NCI-H1436 treated with DMSO at 0.1 percent for 48 hours (cell line): ENCODE data around the gene PDK2.

Experiments used
- DNase-seq: peaks from one replicate; lab custom pipeline; 2025; lab: John Stamatoyannopoulos, UW

The PDK2 gene

DNA sequence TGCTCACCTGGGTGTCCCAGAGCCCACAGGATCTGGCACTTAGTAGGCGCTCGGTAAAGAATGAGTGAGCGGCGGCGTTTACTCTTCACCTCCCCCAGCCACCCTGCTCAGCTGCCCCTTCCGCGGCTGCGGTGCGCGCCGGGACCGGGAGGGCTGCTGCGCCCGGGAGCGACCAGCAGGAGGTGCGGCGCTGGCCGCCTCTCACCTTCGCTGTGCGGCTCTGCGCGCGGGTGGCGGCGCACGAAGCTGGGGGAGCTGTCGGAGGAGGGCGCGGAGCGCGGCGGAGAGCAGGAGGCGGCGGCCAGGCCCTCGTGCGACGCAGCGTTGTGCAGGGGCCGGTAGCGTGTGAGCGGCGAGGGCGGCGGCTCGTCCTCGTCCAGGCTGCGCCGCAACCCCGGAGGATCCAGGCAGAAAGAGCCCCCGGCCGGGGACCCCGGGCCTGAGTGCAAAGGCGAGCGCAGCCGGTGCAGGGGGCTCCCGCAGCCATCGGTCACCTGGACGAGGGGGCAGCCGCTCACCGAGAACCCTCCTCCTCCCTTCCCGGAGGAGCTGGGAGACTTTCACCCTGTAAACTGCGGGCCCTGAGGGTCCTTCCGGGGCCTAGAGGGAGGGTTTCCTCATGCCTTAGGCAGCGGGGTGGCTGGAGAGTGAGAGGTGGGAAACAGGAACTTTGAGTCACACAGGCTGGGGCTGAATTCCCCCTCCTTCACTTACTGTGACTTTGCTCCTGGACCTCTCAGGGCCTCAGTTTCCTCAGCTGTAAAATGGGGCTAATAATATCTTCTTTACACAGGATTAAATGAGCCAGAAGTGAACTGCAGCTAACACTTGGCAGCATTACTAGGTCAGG lies 22.3 kb downstream of the PDK2 start:
- no peak for DNase-seq

DNA sequence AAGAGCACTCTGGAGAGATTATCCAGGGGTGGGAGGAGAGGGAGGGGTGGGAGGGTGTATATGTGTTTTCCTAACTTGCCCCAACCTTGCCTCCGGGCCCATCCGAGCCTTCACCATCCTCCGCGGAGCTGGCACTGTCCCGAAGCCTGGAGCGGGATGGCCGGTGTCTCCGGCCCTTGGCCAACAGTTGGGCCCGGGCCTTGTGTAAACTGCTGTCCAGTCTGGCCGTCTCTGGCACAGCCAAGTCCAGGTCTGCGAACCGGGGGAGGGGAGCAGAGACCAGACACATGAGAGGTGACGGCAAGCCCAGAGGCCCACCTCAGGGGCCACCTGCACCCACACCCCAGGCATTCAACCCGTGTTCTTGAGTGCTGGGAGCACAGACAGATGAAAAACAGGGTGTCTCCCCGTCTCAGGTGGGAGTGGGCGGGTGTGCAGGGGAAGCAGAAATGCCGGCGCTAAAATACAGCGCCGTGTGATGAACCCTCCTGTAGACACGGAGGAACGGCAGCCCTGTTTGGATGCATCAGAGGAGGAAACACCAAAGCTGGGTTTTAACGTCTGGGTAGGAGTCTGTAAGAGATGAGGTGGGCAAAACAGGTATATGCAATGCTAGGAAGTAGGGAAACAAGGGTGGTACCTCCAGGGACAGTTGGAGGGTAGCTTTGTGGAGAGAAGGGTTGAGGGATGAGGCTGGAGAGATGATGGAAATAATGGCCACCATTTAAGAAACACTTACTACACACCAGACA lies 23.1 kb downstream of the PDK2 start:
- DNase-seq = no peak

DNA sequence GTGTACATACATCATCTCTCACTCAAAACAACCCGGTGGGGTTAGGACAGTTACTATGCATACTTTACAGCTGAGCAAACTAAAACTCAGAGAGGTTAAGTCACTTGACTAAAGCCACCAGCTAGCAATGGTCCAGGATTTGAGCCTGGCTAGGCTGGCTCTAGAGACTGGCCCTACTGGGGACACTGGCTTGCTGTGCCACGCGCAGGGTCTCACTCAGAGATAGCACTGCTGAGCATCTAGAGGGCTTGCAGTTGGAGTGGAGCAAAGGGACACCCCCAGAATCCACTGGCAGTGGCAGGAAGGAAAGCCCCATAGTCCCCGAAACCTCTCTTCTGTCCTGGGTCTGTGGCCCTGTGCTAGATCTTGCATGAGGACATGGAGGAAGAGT lies 23.7 kb downstream of the PDK2 start:
- no peak for DNase-seq

DNA sequence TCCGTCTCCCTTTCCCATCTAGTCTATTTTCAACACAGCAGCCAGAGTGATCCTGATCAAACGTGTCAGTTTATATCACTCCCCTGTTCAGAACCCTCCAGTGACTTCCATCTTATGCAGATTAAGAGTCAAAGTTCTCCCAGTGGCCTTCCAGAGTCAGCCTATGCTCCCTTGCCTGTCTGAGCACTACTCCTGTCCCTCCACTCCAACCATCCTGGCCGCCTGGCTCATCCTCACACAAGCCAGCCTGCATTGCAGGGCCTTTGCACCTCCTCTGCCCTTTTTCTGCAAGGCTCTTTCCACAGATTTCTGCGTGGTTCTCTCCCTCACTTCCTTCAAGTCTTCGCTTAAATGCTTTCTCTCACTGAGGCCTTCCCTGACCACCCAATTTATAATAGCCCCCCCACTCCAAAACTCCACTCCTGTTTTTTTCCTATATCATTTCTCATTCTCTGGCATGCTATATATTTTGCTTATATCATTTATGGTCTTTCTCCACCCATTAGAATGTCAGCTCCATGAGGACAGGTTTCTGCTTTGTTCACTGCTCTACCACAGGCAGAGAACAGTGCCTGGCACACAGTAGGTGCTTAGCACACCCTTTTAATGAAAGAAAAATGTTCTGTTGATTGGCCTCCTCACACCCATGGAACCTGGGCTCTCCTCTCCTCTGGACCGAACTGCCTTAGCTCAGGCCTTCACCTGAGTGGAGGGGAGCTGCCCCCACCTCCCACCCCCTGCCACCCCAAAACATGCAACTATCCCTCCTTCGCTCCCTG lies 25.5 kb downstream of the PDK2 start:
- no peak for DNase-seq

DNA sequence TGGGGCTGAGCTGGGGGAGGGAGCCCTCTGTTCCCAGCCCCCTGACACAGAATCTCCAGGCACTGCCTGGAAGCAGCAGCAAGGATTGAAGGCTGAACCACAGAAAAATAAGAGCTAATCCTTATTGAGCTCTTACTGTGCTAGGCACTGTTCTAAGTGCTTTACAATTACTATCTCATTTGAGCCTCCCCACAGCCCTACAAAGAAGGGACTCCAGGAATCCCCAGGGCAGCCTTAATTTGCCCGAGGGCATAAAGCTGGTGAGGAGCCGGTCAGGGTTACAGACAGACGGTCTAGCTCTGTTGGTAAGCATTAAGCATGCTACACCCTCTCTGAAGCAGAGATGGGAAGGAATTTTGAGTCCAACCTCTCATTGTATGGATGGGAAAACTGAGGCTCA lies 27.8 kb downstream of the PDK2 start:
- DNase-seq = peak; percentile 16

DNA sequence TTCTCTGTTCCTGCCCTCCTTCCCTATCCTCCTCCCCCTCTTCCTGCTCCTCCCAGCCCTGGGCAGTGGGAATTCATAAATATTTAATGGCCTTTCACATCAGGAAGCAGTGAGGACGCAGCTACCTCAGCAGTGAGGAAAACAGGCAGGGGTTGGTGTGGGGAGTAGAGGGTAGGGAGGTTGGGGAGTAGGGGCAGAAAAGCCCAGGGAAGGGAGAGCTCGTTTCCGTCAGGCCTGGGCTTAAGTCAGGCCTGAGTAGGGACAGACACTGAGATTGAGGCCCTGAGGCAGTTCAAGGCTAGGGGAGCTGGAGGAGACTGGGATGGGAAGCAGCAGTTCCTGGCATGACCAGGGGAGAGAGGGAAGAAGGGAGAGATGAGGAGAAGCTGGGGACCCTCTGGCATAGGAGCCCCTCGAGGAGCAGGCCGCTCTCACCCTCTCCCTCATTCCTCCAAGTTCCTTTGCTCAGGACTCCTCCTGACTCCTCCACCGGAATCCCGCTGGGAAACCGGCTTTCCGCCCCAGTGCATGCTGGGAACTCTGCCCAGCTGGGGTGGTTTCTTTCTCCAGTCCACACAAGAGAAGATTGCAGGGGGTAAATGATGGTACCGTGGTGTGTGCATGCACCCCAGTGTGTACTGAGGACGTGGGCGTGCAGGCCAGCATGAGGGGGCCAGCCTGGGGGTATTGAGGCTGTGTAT lies 28.6 kb downstream of the PDK2 start:
- no peak for DNase-seq

DNA sequence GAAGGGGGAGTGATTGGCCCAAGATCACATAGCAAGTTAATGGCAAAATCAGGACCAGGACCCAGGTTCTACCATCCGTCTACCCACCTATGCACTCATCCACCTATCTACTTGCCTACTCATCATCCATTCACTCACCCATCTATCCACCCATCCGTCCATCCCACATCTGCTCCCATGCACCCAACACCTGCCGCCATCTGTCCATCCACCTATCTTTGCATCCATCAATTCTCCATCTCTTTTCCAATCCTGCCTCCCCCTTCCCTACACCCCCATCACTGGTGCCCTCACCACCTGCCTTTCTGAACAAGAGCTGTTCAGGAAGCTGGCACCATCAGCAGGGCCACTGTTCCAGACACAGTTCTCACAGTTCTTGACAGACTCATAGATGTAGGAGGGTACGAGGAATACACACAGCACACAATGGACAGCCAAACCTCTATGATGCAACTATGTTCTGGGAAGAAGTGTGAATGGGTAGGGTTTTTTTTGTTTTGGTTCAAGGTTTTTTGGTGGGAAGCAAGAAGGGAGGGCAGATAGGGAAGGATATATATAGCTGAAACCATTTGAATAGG lies 30.4 kb downstream of the PDK2 start:
- no peak for DNase-seq

DNA sequence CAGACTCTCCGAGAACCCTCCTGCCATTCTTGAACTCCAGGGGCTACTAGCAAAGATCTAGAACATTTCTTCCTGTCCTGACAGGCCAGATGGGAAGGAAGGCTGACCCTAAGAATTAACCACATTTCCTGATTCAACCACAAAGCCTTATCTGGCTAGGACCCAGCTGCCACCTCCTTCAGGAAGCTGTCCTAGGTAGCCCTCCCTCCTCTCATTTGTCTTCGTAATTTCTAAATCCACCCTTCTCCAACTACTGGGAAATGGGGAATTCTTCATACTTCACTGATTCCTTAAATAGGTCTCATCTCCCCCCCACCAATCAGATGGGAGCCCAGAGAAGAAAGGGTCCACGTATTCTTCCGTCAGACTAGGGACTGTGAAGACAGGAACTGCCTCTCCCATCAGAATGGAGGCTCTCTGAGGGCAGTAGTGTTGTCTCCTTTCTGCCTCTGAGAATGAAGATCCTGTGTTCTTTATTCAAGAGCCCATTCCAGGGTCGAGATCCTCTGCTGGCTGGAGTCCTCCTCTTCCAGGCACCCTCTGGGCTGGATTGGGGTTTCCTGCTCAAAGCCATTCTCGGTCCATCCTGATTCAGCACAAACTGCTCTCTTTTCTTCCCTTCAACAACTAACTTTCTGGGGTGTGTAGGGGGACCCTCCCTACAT lies 32.7 kb downstream of the PDK2 start:
- no peak for DNase-seq

DNA sequence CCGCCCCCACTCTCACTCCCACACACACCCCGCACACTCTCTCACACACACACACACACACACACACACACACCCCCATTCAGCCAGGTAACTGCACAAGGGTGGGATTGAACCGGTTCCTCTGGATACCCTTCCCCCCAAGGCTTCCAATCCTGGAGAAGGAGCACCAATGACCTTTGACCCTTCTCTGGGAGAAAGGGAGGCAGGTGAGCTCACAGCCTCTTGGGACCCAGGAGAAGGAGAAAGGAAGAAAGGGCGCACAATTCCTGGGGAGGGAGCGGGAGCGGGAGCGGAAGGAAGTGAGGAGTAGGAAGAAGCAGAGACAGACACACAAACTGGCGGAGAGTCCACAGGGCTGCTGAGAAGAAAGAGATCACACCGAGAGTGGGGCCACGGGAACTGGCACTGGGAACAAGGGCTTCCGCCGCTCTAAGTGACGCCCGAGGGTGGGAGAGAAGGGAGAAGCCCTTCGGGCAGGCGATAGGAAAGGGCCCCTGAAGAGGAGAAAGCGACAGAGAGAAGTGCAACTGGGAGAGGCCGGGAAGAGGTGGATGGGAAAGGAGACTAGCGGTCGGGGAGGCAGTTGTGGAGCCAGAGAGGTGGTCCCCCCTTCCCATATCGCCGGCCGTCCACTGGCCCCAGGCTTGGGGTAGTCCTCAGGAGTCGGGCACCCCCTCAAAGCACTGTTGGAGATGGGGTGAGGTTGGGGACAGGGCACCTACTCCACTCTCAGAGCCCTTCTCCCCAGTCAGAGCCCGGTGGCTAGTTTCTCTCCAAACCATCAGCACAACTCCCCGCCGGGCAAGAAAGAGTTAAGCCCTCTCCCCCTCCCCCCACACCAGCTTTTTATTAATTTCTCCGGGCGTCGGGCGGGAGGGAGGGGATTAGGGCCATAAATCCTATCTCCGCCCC lies 33.5 kb downstream of the PDK2 start:
- no peak for DNase-seq

DNA sequence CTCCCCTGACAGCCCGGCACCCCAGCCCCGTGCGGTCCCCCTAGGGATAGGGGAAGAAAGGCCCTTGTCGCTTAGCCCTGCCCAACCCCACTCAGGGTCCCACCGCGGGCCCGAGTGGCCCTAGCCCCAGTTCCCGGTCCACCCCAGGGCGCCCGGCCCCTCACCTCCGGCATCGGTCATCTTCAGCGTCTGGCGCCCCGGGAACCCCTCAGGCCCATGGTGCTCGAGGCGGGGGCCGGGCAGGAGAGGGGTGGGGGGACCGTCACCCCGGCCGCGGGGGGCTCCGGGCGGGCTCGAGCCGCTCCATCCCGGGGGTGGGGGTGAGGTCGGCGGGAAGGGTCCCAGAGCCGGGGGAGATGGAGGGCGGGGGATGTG lies 34.2 kb downstream of the PDK2 start:
- DNase-seq = no peak

DNA sequence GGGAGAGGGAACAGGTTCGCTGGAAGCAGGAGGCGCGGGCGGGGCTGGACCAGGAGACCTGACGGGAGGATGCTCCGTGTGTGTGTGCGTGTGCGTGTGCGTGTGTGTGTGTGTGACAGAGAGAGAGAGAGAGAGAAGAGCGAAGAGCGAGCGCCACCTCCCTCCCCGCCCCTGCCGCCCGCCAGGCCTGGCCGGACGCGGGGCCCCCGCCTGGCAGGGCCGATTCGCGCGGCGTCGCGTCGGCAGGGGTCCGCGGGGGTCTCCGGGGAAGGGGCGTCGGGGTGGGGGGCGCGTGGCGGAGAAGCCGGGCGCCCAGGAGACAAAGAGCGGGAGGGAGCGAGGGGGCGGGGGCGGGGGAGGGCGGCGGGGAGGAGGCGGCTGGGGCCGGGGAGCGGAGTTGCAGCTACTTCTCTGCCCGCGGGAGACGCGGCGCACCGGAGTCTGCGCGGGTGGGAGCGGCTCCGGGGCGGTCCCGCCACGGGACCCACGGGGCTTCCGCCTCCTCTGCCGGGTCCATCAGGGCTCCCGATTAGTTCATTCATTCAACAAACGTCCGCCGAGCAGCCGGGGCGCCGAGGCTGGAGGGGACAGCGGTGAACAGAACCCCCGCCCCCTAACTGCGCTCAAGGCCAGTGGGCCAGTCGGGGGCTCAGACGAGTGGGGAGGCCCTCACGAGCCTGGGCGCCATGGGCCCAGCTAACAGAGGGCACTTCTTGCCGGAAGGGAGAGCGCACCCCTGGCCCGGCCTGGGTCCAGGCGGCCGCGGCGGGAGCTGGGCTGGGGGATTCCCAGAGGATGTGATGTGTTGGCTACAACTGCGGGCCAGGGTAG lies 34.8 kb downstream of the PDK2 start, which contains the start of gene SAMD14:
Gene SAMD14, minus strand, starts transcription at position 433 of the 831 bp plus-strand sequence. CDS start 5,201 bp downstream, outside the sequence.
- DNase-seq = no peak

DNA sequence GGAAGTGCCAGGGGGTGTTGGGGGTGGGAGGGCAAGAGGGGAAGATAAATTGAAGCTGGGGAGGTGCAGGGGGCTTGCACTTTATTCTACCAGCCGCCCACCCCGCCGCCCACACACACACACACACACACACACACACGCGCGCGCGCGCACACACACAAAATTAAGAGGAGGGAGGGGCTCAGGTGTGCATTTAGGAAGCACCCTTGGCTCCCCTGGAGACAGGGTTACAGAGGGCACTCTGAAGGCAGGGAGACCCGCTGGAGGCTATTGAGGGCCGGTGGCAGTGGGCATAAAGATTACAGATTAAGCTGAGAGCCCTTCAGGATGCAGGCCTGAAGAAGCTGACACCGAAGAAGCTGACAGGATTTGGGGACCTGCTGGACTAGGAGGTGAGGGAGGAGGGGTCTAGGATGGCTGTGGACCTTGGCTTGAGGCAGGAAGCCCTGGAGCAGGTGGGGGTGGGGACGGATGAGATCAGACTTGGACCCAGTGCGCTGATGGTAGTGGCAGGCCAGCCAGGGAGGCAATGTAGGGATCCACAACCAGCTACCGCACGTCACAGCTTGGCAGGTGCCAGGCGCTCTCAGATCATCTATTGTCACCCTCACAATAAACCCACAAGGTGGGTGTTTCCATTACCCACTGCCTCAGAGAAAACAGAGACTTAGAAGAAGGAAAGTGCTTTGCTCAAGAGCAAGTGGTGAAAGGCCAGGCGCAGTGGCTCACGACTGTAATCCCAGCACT lies 35.6 kb downstream of the PDK2 start:
- peak; percentile 58 for DNase-seq

DNA sequence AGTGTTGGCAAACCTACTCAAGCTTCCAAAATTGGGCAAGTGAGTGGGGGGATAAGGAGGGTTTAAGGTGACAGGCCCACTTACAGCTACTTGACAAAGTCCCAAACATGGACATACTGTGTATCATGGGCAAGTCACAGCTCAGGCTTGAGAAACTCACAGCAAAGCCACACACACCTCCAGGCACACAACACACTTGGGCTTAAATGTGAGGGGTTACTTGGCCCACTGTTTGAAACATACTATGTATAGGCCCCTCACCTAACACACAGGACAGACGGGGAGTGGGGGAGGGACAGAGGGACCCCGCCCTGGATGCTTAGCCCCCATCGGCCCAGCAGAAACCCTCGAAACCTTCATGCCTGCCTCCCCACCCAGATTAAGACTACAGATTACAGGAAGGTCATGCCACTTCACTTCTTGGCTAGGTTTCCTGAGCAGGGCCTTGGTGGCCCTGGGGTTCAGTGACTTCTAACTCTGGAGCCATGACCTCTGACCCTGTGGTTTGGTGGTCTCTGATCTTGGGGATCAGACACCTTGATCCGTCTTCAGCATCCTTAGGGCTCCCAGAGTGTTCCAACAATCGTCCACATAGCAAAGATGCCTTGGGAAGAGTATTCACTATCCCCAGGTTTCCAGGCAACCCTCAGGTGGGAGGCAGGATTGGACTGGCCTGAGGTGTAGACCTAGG lies 37.1 kb downstream of the PDK2 start:
- DNase-seq = no peak

DNA sequence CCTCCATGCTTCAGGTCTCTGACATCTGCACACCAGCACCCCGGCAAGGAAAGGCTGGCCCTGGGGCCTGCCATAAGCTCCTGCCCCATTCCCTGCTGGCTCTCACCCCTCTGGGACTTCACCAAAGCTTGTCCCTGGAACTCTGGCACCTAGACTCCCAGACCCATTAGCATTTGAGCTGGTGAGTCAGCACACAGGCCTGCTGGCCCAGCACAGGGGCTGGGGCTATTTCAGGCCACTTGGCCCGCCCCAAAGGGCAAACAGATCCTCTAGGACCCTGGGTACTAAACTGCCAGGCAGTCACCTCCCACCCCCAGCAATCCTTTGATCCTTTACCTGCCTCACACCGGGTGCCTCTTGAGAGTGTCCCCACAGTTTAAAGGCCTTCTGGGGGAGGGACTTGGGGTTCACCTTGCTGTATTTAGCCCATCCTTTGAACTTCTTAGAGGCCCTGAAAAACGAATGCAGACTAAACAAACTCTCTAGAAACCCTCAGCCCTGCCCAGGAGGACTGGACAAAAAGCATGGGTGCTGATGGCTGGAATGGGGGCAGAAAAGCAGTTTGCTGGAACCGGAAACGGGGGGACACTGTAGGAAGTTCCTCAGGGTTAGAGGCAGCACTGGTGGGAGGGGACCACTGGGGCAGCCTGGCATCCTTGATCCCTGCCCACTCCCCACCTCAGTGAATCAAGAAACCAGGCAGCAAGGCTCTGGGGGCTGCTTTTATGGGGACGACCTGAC lies 38.0 kb downstream of the PDK2 start:
- DNase-seq = no peak

DNA sequence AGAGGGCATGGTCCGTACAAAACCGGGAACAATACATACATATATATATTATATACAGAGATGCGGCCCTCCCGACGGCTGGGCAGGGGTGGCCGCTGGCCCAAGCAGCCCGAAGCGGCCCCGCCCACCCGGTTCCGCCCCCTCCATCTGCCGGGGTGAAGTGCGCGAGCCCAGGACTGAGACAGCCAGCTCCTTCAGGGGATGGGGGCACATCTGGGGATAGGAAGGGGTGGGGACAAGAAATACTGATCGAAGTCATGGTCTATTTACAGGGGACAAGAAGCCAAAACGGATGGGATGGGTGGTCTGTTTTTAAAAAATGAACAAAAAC lies 38.6 kb downstream of the PDK2 start:
- DNase-seq = no peak

DNA sequence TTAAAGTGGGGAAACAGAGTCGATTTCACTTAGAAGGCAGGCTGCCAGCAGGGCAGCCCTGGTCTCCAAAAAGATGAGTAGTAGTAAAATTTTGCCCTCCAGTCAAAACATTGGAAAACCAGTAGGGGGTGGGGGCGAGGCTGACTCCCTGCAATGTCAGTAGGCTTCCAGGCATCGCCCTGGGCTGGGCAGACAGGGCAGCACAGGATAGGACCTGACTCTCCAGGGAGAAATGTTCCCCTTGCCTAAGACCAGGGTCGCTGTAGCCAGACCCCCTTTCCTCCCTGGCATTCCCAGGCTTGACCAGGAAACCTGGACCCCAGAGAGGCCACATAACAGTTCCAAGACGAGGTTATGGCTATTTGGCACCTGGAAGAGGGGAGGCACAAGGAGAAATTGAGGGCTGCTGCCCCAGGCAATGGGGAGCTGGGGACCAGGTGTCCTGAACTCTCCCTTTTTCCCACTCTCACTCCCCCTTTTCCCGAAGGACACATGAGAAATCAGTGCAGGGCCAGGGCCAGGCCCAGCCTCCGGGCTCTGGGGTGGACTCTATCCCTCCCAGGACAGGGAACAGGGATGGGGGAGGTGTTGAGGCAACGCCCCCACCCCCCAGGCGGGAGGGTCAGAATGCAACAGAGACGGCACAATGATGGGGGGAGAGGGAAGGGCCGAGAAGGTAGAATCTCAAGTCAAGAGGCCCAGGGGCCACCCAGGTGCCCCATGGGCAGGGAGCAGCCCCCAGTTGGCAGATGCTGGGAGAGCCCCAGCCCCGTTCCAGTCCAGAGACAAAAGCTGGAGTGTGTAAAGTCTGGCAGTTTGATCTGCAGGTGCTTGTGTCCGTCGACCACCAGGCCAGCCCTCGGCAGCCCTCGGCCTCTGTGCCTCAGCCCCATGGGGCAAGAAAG lies 39.3 kb downstream of the PDK2 start:
- DNase-seq = no peak
